Amygdala (tissue), 56 donors: ENCODE results near the gene SLC2A9.

Experiments
- DNase-seq, 56 donors: peaks; one replicate each; lab custom pipeline; 2025; lab: John Stamatoyannopoulos, UW

Gene SLC2A9

GRCh38 chr4:10020871-10021652 is at the start of gene SLC2A9:
SLC2A9 (minus strand) TSS chr4:10021497; CDS start chr4:10021429, 68 bp downstream.
- peak in 1 of 56 donors; percentile 7 for DNase-seq

GRCh38 chr4:10069075-10069642 is 47.9 kb upstream of the SLC2A9 start:
- no peak for DNase-seq

- DNase-seq, result no peak
Observed at GRCh38 chr4:10066670-10067651, 45.7 kb upstream of the SLC2A9 start.

GRCh38 chr4:10066206-10066605 is 44.9 kb upstream of the SLC2A9 start:
- DNase-seq, result no peak

GRCh38 chr4:10063544-10064300 is 42.4 kb upstream of the SLC2A9 start:
- peak in 54 of 56 donors; percentile 12 to 89 (median 71) for DNase-seq

GRCh38 chr4:10061650-10062415 is 40.5 kb upstream of the SLC2A9 start:
- DNase-seq, result no peak

- no peak for DNase-seq
Observed at GRCh38 chr4:10058371-10058770, 37.1 kb upstream of the SLC2A9 start.

GRCh38 chr4:10057023-10057395 is 35.7 kb upstream of the SLC2A9 start:
- no peak for DNase-seq

- no peak for DNase-seq
Observed at GRCh38 chr4:10056334-10057022, 35.2 kb upstream of the SLC2A9 start.

- no peak for DNase-seq
Observed at GRCh38 chr4:10055871-10056270, 34.6 kb upstream of the SLC2A9 start.

- DNase-seq, result no peak
Observed at GRCh38 chr4:10054571-10055041, 33.3 kb upstream of the SLC2A9 start.

GRCh38 chr4:10053635-10054453 is 32.5 kb upstream of the SLC2A9 start:
- no peak for DNase-seq

- no peak for DNase-seq
Observed at GRCh38 chr4:10051517-10052135, 30.3 kb upstream of the SLC2A9 start.

GRCh38 chr4:10050721-10051120 is 29.4 kb upstream of the SLC2A9 start:
- no peak for DNase-seq

GRCh38 chr4:10050261-10050661 is 29.0 kb upstream of the SLC2A9 start:
- no peak for DNase-seq

- no peak for DNase-seq
Observed at GRCh38 chr4:10048941-10049697, 27.8 kb upstream of the SLC2A9 start.

- no peak for DNase-seq
Observed at GRCh38 chr4:10047967-10048366, 26.7 kb upstream of the SLC2A9 start.
